Measurements from ENCODE around the gene PANK2.
A peak's percentile ranks its signal among the peaks of the same experiment; 100 is the strongest.
"Not testable (repeated sequence)": the region's sequence is repeated elsewhere in the genome, so short reads cannot be mapped to it uniquely, and the experiment has no call there.

The PANK2 gene

GRCh38 chr20:3869839-3870634 lies 19.1 kb upstream of the PANK2 start:
- no peak for DNase-seq (ENCODE audit: low read depth in 2 of 2)

- DNase-seq (ENCODE audit: low read depth in 2 of 2): no peak
These were observed 17.5 kb upstream of the PANK2 start for GRCh38 chr20:3871550-3872265.

- no peak for DNase-seq (ENCODE audit: low read depth in 2 of 2)
These were observed 15.7 kb upstream of the PANK2 start for GRCh38 chr20:3873507-3873906.

GRCh38 chr20:3874194-3874844 lies 14.9 kb upstream of the PANK2 start:
- no peak for DNase-seq (ENCODE audit: low read depth in 2 of 2)

- no peak for DNase-seq (ENCODE audit: low read depth in 2 of 2)
These were observed 13.7 kb upstream of the PANK2 start for GRCh38 chr20:3875378-3875974.

GRCh38 chr20:3876000-3876399 lies 13.2 kb upstream of the PANK2 start:
- DNase-seq (ENCODE audit: low read depth in 2 of 2): no peak

GRCh38 chr20:3876676-3877075 lies 12.5 kb upstream of the PANK2 start:
- DNase-seq (ENCODE audit: low read depth in 2 of 2): no peak

DNA sequence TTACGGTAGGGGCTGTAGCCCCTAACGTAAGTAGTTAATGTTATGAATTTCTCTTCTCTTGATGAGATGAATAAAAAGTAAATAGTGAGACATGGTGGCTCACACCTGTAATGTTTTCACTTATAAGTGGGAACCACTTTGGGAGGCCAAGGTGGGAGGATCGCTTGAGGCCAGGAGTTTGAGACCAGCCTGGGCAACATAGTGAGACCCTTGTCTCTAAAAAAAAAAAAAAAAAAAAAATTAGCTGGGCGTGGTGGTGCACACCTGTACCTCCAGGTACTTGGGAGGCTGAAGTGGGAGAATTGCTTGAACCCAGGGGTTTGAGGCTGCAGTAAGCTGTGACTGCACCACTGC lies 10.3 kb upstream of the PANK2 start:
- not testable (repeated sequence) for DNase-seq (ENCODE audit: low read depth in 2 of 2)

DNA sequence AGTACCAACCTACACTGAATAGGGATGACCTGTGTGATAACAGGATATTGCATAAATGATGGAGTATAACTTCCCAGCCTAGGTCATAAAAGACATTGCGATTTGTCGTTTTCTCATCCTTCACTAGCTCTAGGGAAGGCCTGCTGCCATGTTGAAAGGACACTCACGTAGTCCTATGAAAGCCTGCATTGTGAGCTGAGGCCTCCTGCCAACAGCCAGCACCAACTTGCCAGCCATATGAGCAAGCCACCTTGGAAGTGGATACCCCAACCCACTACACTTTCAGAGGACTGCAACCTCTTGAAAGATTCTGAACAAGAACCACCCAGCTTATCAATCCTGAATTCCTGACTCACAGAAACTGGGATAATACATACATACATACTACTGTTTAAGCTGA lies 3.5 kb upstream of the PANK2 start:
- DNase-seq (ENCODE audit: low read depth in 2 of 2): no peak

DNA sequence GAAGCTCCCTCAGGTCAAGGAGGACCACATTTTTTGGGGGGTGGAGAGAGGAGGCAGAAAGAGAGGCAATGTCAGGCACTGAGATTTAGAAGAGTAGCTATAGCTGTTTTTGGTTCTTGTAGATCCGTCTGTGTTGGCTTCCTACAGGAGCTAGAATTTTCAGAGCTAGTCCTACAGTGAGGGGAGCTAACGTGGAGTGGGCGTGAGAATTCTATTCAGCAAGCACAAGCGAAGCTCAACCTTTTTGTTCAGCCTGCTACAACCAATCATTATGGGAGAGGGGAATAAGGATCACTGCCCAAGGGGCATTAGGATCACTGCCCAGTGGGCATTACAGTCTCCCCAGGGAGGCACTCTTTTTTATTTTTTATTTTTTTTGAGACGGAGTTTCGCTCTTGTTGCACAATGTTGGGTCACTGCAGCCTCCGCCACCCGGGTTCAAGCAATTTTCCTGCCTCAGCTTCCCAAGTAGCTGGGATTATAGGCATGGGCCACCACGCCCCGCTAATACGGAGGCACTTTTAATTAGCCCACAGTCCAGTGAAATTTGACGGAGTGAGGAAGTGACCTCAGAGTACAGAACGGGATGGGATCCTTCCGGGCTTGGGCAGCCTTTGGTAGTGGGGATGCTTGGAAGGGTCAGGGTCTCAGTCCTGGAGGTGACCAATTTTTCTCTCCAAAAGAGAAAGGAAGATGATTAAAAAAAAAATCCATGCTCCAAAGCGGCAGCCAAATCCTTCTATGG lies 1.1 kb upstream of the PANK2 start:
- no peak for DNase-seq (ENCODE audit: low read depth in 2 of 2)

DNA sequence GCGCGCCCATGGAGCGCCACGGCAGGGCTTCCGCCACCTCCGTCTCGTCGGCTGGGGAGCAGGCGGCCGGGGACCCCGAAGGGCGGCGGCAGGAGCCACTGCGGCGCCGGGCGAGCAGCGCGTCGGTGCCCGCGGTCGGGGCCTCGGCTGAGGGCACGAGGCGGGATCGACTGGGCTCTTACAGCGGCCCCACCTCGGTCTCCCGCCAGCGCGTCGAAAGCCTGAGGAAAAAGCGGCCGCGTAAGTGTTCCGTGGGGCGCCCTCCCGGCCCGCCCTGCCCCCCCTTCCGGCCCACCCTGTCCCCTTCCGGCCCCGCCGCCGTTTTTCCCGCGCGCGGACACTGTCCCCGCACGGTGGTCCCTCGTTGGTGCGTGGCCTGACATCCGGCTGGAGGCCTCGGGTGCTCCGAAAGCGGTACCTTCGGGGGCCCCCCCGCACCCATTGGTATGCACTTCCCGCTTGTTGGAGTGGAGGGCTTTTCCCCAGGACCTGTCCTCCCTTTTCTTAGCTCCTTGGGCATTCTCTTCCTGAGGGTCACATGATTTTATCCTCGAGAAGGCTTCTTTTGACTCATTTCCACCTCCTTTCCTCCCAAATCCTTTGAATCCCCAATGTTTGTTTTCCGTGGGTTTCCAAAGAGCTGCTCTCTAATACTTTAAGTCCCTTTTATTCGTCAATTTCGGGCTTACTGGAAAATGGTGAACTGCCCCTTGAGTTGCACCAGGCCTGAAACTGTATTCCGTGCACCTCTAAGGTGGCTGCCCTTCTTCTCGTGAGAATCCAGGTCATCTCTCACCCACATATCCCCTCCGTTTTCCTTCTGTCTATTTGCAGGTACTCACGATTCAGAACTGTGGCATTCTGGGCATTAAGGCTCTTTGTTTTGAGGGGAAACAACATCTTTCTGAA lies 556 bp downstream of the PANK2 start:
- DNase-seq (ENCODE audit: low read depth in 2 of 2): peak; percentile 37 to 56

DNA sequence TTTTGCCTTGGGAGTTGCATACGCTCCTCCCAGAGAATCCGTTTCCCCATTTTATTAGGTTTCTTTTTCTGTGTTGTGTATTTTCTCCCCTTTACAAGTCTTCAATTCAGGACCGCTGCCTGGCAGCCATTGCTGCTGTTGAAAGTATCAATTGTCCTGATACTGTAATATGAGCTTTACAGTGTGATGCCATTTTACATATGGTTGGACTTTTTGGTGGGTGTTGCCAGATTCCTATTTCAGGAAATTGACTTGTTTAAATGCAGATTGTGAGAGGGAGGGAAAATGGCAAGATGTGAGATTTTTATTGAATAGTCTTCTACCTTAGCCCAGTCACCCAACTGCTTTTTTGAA lies 1.2 kb downstream of the PANK2 start:
- no peak for DNase-seq (ENCODE audit: low read depth in 2 of 2)

- no peak for DNase-seq (ENCODE audit: low read depth in 2 of 2)
These were observed 2.1 kb downstream of the PANK2 start for GRCh38 chr20:3890999-3891929.

- no peak for DNase-seq (ENCODE audit: low read depth in 2 of 2)
These were observed 5.6 kb downstream of the PANK2 start for GRCh38 chr20:3894796-3895195.

- no peak for DNase-seq (ENCODE audit: low read depth in 2 of 2)
These were observed 7.1 kb downstream of the PANK2 start for GRCh38 chr20:3896302-3896701.

DNA sequence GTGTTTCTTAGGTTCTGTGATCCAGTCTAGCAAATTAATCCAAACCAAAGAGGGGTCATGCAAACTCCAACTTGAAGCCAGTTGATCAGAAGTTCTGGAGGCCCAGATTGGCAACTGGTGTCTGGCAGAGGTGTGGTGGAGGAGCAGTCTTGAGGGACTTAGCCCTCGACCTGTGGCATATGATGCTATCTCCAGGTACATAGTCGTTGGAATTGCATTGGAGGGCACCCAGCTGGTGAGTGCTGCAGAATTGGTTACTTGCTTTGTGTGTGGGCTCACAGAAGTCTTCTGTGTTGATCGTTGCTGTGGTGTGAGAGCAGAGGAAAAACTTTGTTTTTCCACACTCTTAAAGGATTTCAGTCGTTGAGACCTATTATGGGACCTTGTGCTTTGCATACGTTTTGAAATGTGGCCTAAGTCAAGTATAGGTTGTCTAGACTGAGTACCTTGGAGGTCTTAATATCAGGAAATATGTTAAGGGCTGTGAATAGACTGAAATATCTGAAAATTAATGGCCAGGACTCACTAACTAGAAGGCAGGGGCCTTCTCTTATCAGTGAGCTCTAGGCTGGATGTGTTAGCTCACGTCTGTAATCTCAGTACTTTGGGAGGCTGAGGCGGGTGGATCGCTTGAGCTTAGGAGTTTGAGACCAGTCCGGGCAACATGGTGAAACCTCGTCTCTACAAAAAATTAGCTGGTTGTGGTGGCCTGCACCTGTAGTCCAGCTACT lies 7.8 kb downstream of the PANK2 start:
- DNase-seq (ENCODE audit: low read depth in 2 of 2): no peak

DNA sequence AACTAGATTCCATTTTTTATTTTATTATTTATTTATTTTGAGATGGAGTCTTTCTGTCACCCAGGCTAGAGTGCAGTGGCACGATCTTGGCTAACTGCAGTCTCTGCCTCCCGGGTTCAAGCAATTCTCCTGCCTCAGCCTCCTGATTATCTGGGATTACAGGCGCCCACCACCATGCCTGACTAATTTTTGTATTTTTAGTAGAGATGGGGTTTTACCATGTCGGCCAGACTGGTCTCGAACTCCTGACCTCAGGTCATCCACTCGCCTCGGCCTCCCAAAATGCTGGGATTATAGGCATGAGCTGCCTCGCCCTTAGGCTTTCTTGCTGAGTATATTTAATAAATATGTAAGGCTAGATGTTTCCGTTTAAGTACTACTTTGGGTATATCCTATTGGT lies 9.0 kb downstream of the PANK2 start:
- DNase-seq (ENCODE audit: low read depth in 2 of 2): not testable (repeated sequence)

DNA sequence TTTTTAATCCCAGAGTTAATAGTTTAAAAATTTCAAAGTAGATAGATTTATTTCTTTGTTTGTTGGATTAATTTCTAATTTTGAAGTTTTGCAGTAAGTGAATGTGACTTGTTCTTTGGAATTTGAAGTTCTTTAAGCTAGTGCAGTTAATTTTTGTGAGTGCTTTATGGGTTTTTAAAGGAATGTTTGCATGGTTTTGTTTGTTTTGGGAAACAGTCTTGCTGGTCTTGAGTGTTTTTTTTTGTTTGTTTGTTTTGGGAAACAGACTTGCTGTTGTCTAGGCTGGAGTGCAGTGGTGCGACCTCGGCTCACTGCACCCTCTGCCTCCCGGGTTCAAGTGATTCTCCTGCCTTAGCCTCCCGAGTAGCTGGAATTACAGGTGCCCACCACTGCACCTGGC lies 9.5 kb downstream of the PANK2 start:
- no peak for DNase-seq (ENCODE audit: low read depth in 2 of 2)

DNA sequence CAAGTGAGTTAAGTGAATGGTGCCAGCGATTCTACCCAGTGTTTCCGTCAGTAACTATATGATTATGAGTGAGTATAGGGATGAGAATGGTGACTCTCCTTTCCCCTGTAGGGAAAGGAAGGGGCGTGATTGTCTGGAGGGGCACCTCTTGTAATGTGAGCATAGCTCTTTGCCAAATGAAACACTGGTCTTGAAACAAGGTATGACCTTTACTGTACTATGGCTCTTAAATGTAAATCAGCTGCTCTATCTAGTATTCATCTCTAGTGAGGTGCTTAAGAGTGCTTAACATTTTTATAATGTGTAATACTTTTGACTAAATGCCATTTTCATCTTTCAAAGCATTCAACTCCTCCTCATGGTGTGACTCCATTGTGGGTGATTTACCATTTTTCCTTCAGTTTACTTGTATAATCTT lies 11.0 kb downstream of the PANK2 start:
- no peak for DNase-seq (ENCODE audit: low read depth in 2 of 2)
